GM18507 (cell line): Measurements from ENCODE around the gene SLC10A7.

Experiments used
- DNase-seq: peaks from one replicate; pipeline ENCODE4 v3.0.0; 2011; ENCODE audit warnings: low read depth; ENCODE audit not compliant: insufficient read length; ENCODE audit errors: extremely low spot score
- FAIRE-seq: peaks from 2 replicates; lab custom pipeline; 2011; peaks lifted over from hg19 to GRCh38; lab: Jason Lieb, UNC

Gene SLC10A7

DNA sequence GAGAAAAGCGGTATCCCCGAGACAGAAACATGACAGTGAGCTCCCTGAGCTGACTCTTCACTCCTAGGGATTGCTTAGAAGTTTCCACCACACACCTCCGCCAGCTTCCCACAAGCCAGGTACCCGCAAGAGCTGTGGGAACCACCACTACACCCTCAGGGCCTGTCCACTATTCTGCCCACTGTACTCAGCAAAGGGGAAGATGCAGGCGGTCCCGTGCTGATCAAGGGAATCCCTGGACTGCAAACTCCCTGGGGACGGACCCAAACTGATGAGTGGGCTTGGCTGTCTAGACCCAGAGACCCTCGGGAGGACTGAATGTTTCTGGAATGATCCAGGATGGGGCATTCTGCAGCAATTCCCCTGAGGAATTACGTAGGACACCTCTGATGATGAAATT, 277.2 kb downstream of the SLC10A7 start:
- DNase-seq (no peak), FAIRE-seq (no peak)

DNA sequence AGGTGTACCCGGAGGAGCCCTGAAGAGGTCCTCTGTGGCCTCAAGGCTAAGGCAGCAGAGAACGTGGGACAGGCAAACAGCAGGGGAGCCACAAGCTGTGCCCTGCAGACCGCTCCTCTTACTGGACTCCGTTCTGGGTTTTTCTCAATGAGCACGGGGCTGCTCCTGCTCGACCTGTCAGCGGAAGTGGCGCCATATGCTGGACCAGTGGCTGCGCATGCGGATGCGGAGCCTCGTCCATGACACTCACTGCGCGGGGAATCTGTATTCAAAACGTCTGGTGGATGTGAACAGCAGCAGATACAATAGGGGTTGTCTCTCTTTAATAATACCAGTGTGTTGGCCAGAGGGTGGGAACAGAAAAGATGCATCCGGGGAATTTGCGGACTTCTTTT, 277.9 kb downstream of the SLC10A7 start:
- DNase-seq (no peak), FAIRE-seq (no peak)

DNA sequence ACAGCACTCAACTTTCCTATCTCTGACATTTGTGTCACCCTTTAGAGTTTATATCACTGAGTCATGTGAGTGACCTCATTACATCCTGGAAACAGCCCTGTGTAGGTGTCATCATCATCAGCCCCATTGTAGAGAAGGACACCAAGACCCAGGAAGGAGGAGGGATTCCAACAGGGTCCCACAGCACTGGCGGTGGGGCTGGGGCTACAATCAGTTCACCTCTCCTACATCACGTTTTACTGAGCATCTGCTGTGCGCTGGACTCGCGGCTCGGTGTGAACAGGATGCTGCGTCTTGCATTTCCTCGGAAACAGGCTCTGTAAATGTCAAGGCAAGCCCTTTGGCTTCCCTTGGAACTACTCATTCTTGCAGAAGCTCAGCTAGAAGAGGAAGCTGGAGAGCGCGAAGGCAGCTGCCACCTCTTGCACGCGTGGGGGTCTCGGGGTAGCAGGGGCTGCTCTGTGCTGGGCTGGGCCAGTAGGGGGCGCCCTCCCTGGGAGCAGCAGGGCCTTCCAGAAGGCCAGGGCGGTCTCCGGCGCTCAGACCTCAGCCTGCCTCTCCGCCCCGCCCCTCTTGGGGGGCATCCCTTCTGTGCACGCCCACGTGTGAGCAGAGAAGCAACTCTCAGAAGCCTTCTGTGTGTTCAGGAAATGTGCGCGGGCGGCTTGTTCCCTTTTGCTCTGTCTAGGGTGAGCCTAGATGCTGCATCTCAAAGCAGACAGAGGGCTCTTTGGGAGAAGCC, 278.4 kb downstream of the SLC10A7 start:
- DNase-seq = peak; percentile 71
- FAIRE-seq = peak; percentile 92

DNA sequence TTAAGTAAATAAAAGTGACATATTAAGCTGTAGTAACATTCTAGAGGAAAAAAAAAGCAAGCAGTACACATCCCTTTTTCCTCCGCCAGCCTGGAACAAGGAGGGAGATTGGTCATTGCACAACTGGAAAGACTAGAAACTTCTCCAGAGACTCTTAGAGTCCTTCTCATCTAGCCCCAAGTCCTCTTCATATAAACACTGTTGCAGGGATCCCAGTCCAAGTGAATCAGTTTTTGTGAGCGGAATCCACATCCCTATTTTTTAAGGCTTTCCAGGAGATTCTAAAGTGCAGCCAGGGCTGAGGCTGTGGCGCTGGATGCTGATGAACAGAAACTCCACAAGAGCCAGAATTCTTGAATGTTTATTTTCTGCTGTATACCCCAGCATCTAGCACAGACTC, 283.6 kb downstream of the SLC10A7 start:
- DNase-seq (no peak), FAIRE-seq (no peak)

DNA sequence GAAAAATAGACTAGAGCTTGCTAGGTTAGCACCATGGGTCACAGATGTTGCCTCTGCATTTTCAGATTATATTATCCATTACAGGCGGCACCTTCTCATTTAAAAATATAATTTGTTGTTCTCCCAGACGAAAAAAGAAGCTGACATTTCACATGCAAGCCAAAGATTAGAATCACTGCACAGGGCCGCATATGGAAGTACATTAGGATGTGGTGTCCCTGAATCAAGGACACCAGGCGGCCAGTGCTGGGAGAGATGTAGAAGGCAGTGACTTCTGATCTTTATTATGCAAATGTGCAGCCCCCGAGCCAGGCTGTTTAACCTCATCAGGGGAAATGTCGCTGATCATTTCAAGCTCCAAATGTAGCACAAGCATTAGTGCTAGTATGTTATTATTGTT, 284.6 kb downstream of the SLC10A7 start:
- no peak for FAIRE-seq
- no peak for DNase-seq

DNA sequence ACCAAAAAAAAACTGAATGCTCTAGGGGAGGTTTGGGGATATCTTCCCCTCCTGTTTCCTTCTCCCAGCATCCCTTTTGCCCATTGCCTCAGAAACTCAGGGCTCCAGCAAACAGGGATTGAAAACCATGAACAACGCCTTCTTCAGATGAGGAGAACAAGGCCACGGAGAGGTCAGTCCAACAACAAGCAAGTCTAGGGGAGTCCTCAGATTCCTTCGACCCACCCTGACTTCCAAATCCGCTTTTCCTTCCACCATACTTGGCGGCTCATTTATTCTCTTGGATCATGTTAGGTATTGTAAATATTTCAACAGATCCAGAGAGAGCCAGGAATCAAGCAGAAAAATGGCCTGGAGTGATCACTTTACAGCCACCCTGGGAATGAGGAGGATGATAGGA, 285.5 kb downstream of the SLC10A7 start:
- FAIRE-seq (no peak), DNase-seq (no peak)

DNA sequence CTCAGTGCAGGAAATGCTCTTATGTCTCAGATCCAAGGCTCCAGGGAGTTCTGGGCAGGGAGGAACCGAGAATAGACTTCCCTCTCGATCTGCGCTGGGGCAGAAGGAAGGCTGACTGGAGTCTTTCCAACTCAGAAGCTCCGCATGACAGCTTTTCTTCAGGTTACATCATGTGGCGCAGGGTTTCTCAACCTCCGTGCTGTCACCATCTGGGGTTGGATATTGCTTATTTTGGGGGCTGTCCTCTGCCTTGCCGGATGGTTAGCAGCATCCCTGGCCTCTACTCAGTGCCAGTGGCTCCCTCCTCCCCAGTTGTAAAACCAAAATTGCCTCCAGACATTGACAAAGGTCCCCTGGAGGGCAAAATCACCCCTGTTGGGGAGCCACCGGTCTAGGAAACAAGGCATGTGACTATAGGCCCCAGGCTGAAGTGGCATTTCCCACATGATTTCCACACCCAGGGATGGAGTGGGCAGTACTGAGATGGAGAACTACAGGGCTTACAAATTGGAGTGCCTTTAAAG, 286.0 kb downstream of the SLC10A7 start:
- FAIRE-seq (no peak), DNase-seq (no peak)

DNA sequence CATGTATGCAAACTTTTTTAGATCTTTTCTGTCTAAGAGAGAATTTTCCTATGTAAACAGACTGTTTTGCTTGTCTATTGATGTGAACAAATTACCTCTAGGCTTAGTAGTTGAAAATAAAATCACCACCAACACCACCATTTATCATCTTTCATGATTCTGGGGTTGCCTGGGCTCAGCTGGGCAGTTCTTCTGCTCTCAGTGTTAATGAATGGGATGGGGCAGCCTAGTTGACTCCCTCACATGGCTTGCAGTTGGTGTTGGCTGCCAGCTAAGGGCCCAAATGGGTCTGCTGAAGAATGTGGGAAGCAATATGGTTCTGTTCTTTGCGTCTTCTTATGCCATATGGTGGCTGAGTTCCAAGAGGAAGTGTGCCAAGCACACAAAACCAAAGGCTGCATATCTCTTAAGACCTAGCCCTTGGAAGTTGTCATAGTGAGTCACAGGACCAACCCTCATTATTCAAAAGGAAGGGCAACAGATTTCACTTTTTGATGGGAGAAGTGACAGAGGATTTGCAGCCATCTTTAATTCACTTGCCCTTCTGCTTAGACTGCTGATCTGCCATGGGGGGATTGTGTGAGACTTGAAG, 289.5 kb downstream of the SLC10A7 start:
- DNase-seq = no peak
- FAIRE-seq = no peak

DNA sequence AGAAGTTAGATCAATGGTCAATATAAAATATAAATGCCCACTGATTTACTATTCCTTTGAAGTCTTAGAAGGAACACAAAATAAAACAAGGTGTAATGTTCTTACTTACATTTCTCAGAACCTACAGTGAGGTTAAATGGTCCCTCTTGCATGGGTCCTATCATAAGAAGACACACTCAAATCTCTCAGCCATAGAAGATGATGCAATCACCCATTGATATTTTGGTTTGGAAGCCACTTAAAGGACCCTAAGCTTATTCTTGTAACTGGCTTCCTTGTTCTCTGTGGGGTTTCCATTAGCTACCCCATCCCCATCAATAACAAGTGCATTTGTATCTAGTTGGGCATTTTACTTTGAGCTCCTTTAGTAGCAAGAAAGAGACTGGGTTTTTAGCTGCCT, 292.3 kb downstream of the SLC10A7 start:
- FAIRE-seq (no peak), DNase-seq (no peak)

DNA sequence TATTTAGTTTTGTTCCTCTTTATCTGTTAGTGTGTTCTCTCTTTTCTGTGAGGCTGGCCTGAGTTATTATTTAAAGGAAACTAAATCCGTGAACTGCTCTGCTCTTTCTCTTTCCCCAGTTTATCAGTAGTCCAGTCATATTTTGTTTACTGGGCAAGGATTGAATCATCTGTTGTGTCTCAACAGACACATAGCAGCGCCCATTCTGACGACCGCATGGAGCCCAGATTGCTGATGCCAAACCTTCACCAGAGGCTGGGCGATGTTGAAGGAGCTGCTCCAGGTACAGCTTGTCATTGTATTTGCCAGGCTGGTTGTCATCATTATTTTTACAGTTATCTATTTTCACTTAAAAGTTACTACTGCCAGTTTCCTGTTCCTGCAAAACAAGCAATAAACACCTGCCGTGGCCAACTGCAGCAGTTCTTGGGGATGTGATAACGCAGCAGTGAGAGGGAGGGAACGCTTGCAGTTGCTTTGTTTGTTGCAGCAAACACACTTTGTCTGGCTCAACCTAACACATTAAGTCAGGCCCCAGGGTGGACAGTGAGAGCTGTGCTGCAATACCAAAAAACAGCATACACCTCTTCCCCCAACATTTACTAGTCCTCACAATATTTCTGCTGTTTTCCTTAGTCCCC, 297.3 kb downstream of the SLC10A7 start:
- no peak for DNase-seq
- FAIRE-seq = no peak

DNA sequence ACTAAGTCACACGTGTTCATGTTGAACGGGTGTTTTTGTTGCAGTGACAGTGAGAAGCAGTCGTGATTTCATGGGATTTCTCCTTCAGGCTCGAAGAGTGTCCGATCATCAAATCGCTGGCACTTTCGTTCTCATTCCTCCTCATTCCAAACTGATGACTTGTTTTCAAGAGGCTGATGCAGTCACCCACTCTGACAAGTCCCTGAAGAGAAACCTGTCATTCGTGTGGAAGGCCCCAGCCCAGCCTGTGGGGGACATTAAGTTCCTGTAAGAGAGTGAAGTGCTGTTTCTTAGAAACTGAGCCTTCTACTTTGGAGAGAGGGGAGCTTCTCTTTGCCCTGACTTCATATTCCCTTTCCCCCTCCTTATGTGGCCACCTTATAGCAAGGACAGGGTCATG, 299.4 kb downstream of the SLC10A7 start:
- DNase-seq (no peak), FAIRE-seq (no peak)

DNA sequence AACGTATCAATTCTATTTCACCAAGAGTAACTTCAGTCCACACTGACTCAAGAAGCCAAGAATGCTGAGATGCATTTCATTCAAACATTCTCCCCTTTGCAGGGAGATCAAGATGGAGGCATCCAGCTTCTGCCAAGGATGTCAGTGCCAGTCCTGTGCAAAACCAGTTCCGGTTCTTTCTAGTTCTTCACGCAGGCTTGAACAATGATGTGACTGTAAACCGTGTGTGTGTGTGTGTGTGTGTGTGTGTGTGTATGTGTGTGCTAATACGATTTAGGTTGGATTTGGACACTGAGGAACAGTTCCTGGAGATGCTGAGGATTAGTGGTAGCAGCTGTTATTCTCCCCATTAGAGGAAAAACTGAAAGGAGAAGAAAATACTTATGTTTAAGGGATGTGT, 307.5 kb downstream of the SLC10A7 start, which contains the start of gene REELD1:
Gene REELD1 (plus strand): TSS at position 301 of the 400 bp plus-strand sequence. CDS start 2,415 bp downstream, outside the sequence.
- no peak for DNase-seq
- FAIRE-seq = no peak

DNA sequence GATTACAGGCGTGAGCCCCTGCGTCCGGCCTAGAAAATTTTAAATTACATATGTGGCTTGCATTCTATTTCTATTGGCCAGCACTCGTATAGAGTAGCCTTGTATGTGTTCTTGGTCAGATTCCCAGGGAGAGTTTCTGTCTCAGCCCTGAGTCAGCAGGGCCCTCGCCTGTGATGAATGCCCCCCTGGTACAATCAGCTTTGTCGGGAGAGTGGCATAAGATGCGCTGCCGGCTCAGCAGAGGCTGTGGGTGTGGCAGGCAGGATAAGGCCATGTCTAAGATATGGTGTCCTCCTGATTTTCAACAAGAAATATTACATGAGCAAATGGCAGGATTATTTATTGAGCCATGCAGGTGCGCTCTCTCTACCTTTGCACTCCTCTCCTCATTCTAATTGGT, 309.0 kb downstream of the SLC10A7 start:
- FAIRE-seq = no peak
- no peak for DNase-seq

DNA sequence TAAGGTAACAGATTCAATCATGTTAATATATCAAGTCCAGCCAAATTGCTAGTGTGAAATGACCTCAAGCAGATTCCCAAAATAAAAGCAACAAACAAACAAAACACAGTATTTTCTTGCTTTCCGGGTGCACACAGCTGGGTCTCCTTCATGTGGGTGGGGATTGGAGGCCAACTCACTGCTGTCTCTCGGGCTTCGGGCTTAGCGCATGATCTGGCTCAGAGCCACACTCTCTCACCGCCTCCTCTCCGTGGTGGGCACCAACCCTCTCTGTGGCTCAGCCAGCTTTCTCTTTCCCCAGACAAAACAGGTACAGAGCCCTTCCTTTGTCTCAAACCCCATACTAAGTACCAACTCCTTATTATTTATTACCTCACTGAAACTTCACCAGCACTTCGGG, 310.3 kb downstream of the SLC10A7 start:
- DNase-seq = no peak
- no peak for FAIRE-seq

DNA sequence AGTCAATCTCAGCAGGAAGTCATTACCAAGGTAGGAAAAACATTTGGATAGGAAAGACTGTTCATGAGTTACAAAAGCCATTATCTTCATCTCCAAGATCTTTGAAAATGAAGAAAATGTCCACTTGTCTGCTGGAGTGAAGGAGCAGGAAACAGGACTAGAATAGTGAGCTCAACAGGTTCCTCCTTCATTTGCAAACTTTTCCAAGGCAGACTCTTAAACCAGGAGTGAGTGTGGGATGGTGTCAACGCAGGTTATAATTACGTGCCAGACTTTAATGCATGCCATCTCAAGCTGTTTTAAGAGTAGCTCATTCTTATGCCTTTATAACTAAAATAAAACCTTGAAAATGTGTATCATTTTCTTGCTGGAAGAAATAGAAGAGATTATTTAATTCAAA, 310.9 kb downstream of the SLC10A7 start:
- DNase-seq (no peak), FAIRE-seq (no peak)

DNA sequence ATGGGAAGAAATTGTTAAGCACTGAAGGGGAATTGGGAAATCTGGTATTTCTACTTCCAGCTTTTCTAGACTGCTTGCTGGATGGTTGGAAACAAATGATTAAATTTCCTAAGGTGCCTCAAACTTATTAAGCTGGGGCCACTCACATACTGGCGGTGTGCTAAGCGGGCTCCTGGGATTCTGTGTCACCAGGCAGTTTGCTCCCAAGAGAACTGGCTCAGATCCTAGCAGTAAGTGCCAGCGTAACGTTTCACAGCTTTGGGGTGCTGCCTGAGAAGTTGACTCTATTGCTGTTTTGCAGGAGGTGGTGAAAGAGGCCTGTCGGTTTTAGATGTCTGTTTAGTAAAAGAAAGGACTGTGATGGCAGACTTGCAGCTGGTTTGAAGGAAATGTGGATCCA, 314.3 kb downstream of the SLC10A7 start:
- no peak for DNase-seq
- no peak for FAIRE-seq
